HG03457 (cell line): ENCODE results near the gene CCL17.

Experiments used
- ATAC-seq: cut with Tn5 transposase; IDR thresholded peaks from one replicate; pipeline ENCODE4 v1.9.1; 2021; ENCODE audit warnings: moderate number of reproducible peaks; ENCODE audit not compliant: unreplicated experiment

CCL17 gene

GRCh38 chr16:57377080-57377841, 27.3 kb upstream of the CCL17 start:
- ATAC-seq = peak; percentile 66

- ATAC-seq = no peak
Measured at GRCh38 chr16:57379579-57379978, 25.0 kb upstream of the CCL17 start.

GRCh38 chr16:57380671-57381462, 23.7 kb upstream of the CCL17 start:
- no peak for ATAC-seq

- no peak for ATAC-seq
Measured at GRCh38 chr16:57381791-57382534, 22.6 kb upstream of the CCL17 start.

- no peak for ATAC-seq
Measured at GRCh38 chr16:57382535-57383275, 21.9 kb upstream of the CCL17 start.

GRCh38 chr16:57383276-57384247, 21.0 kb upstream of the CCL17 start:
- ATAC-seq = no peak

GRCh38 chr16:57384248-57385070, 20.1 kb upstream of the CCL17 start:
- no peak for ATAC-seq

GRCh38 chr16:57385083-57385482, 19.5 kb upstream of the CCL17 start:
- no peak for ATAC-seq

- ATAC-seq = no peak
Measured at GRCh38 chr16:57386381-57386951, 18.1 kb upstream of the CCL17 start.

GRCh38 chr16:57387598-57388354, 16.8 kb upstream of the CCL17 start:
- ATAC-seq = no peak

- ATAC-seq = no peak
Measured at GRCh38 chr16:57388359-57389086, 16.0 kb upstream of the CCL17 start.

- ATAC-seq = no peak
Measured at GRCh38 chr16:57389087-57389468, 15.5 kb upstream of the CCL17 start.

GRCh38 chr16:57390636-57391295, 13.8 kb upstream of the CCL17 start:
- no peak for ATAC-seq

GRCh38 chr16:57391300-57391699, 13.3 kb upstream of the CCL17 start:
- ATAC-seq = no peak

- no peak for ATAC-seq
Measured at GRCh38 chr16:57391708-57392107, 12.9 kb upstream of the CCL17 start.

- no peak for ATAC-seq
Measured at GRCh38 chr16:57392694-57393093, 11.9 kb upstream of the CCL17 start.

- no peak for ATAC-seq
Measured at GRCh38 chr16:57394444-57394843, 10.1 kb upstream of the CCL17 start.
